ENCODE data around the gene ETFBKMT. TPM values are rescaled to one million over a fixed set of nuclear protein-coding genes. Genes with fewer than 3 reads are reported as not detected.
"Not testable (repeated sequence)": the region's sequence is repeated elsewhere in the genome, so short reads cannot be mapped to it uniquely, and the experiment has no call there.

ETFBKMT gene
- total RNA-seq, 4 donors from 2014 or later, result 1.3 to 27.6 (median 5.6) TPM

GRCh38 chr12:31714406-31715271 lies 55.2 kb downstream of the ETFBKMT start:
- Histone ChIP-seq H3K9me3 (no peaks in the 10 kb centered on the region), H3K27me3 (no peaks in the 10 kb centered on the region), H3K27ac (no peak overlapping the region), H3K4me1 (no peaks in the 10 kb centered on the region), H3K4me3 (no peak overlapping the region), H3K36me3 (no peaks in the 10 kb centered on the region)
- DNase-seq, result no peak
- intact Hi-C loops (cut with DNase I; ENCODE audit: low total_unique reads), result no loop called here
- TF ChIP-seq CTCF (IDR thresholded peaks at IDR 0.05) (no peak), POLR2A (IDR thresholded peaks at IDR 0.05) (no peak)

DNA sequence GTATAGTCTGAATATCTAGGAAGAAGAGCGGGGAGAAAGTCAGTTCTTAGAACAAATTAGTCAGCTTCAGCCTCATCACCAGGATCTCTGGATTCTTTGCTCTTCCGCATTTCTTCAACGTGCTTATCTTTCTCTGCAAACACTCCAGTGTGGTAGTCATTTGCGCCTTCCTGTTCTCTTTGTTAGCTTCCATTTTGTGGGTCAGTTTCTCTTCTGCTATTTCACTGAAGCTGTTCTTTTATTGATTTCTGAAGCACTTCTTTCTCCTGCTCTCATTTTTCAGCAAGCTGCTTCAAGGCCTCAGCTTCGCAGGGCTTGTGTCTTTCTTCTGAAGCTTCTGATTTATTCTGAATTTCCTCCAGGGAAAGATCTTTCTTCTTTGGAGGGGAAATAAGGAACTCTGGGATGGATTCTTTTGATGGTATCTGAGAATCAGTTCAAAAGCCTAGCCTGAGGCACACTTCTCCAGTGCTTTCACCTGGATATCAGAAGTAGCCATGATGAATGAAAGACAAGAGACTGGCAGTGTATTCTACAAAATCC lies 55.9 kb downstream of the ETFBKMT start:
- no peaks in the 10 kb centered on the region for H3K9me3 ChIP-seq
- H3K36me3 ChIP-seq, result no peaks in the 10 kb centered on the region
- no peaks in the 10 kb centered on the region for H3K4me1 ChIP-seq
- H3K27ac ChIP-seq, result no peak overlapping the region
- DNase-seq, result no peak
- no peak overlapping the region for H3K4me3 ChIP-seq
- intact Hi-C loops (cut with DNase I; ENCODE audit: low total_unique reads), result no loop called here
- TF ChIP-seq CTCF (IDR thresholded peaks at IDR 0.05) (no peak), POLR2A (IDR thresholded peaks at IDR 0.05) (no peak)
- H3K27me3 ChIP-seq, result no peaks in the 10 kb centered on the region

DNA sequence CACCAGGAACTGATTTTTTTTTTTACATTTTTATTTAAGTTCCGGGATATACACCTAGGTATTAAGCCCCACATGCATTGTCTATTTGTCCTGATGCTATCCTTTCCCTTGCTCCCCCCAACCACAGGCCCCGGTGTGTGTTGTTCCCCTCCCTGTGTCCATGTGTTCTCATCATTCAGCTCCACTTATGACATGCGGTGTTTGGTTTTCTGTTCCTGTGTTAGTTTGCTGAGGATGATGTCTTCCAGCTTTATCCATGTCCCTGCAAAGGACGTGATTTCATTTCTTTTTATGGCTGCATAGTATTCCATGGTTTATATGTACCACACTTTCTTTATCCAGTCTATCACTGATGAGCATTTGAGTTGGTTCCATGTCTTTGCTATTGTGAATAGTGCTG lies 57.5 kb downstream of the ETFBKMT start:
- DNase-seq; H3K9me3 ChIP-seq; intact Hi-C loops (cut with DNase I; ENCODE audit: low total_unique reads); H3K36me3 ChIP-seq; H3K27ac ChIP-seq; H3K4me1 ChIP-seq; H3K4me3 ChIP-seq; H3K27me3 ChIP-seq: not testable (repeated sequence)

- H3K4me3 ChIP-seq, H3K4me1 ChIP-seq: not testable (repeated sequence)
Measured at GRCh38 chr12:31718542-31719198, 59.2 kb downstream of the ETFBKMT start.

DNA sequence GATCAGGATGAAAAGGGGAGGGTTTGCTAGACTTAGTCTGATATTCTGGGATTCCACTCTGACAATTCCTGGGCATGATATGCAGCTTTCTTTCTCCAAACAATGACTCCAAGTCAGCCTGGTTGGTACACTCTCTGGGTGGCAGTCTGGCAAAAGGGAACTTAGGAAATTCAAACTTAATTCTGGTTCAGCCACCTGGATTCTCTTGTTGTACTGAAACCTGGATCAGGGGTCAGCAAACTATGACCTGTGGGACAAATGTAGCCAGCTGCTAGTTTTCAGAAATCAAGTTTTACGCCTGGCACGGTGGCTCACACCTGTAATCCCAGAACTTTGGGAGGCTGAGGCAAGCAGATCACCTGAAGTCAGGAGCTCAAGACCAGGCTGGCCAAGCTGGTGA lies 63.1 kb downstream of the ETFBKMT start:
- no peak overlapping the region for H3K4me3 ChIP-seq
- H3K4me1 ChIP-seq, result no peaks in the 10 kb centered on the region
- no peaks in the 10 kb centered on the region for H3K27me3 ChIP-seq
- H3K36me3 ChIP-seq, result no peaks in the 10 kb centered on the region
- no peak overlapping the region for H3K27ac ChIP-seq
- TF ChIP-seq CTCF (IDR thresholded peaks at IDR 0.05), result no peak
- no peak for TF ChIP-seq POLR2A (IDR thresholded peaks at IDR 0.05)
- intact Hi-C loops (cut with DNase I; ENCODE audit: low total_unique reads), result no loop called here
- peaks cover 0 to 2% of the 10 kb centered on the region in 2 donors for H3K9me3 ChIP-seq
- no peak for DNase-seq

More at GRCh38 chr12:31718542-31719198, 59.2 kb downstream of the ETFBKMT start:
- H3K27ac ChIP-seq; H3K9me3 ChIP-seq; DNase-seq; intact Hi-C loops (cut with DNase I; ENCODE audit: low total_unique reads); H3K36me3 ChIP-seq; H3K27me3 ChIP-seq: not testable (repeated sequence)

Other genes with a start within 250 kb of the ETFBKMT start
- gene DENND5B, start 68.6 kb upstream of the ETFBKMT start, total RNA-seq, result 10 to 100 TPM; 14.4 to 37.0 (median 26.5) TPM
- 10 to 100 TPM in 3 of 4 donors, 1 to 10 TPM in 1; 1.3 to 25.6 (median 16.0) TPM for gene AMN1, start 69.3 kb downstream of the ETFBKMT start, total RNA-seq